Sigmoid colon (tissue), 7 donors: ENCODE data around the gene CCNE1. TPM values are rescaled to one million over a fixed set of nuclear protein-coding genes. Genes with fewer than 3 reads are reported as not detected.

Experiments
- DNase-seq: peaks from one replicate; pipeline ENCODE4 v3.0.0-alpha.2; 2019
- H3K27ac ChIP-seq, 4 donors: fragments of 200-600 bp; sonication (generic); one replicate each; pipeline ENCODE4 v1.5.1; 2016 to 2019; ENCODE audit warnings: mild to moderate bottlenecking in 1 of 4
- H3K27me3 ChIP-seq, 3 donors: fragments of 200-600 bp; sonication (generic); one replicate each; pipeline ENCODE4 v1.5.1; 2019; ENCODE audit warnings: mild to moderate bottlenecking in 1 of 3
- H3K36me3 ChIP-seq, 4 donors: fragments of 200-600 bp; sonication (generic); one replicate each; pipeline ENCODE4 v1.5.1; 2016 to 2019
- H3K4me1 ChIP-seq, 4 donors: fragments of 200-600 bp; sonication (generic); one replicate each; pipeline ENCODE4 v1.5.1; 2017 to 2019
- H3K4me3 ChIP-seq, 4 donors: fragments of 200-600 bp; sonication (generic); one replicate each; pipeline ENCODE4 v1.5.1; 2017 to 2019; ENCODE audit warnings: mild to moderate bottlenecking in 2 of 4, moderate library complexity in 1 of 4
- H3K9me3 ChIP-seq, 4 donors: fragments of 200-600 bp in 3 of 4; sonication (generic) in 3 of 4; one replicate each; pipeline versions ENCODE4 v1.5.1 to v1.6.1; 2013 to 2019
- EP300 ChIP-seq, 4 donors: sonication (generic); formaldehyde crosslinking; IDR thresholded peaks; one replicate each; pipeline ENCODE4 v1.6.1; 2017; ENCODE audit warnings: antibody characterized with exemption in 4 of 4
- POLR2A ChIP-seq, 2 donors: fragments of 450-650 bp; IDR thresholded peaks; one replicate each; pipeline ENCODE4 v1.6.1; 2016; ENCODE audit warnings: antibody characterized with exemption in 2 of 2, mild to moderate bottlenecking in 2 of 2, moderate library complexity in 2 of 2
- POLR2AphosphoS5 ChIP-seq, 4 donors: sonication (generic); formaldehyde crosslinking; IDR thresholded peaks; one replicate each; pipeline ENCODE4 v1.6.1; 2017; ENCODE audit warnings: antibody characterized with exemption in 4 of 4
- WGBS, 2 donors: extraction: QIAGEN DNeasy Blood & Tissue Kit; methylation state at CpG; one replicate each; pipeline ENCODE4 v1.1.7; 2013; 5-methylcytosine and 5-hydroxymethylcytosine counted together
- intact Hi-C: fragments of 100-400 bp; cut with DNase I; formaldehyde crosslinking; loops from one replicate; pipeline ENCODE4 v1.15.1; 2023
- polyA plus RNA-seq, 3 donors: library from polyadenylated mRNA; stranded (reverse); fragments of 200-250 nt; gene quantifications; one replicate each; pipeline ENCODE4 v1.2.3, GENCODE V29; 2013
- total RNA-seq, 4 donors: library from RNA; depleted of rRNA; stranded (reverse); fragments of >200 nt; gene quantifications; one replicate each; pipeline ENCODE4 v1.1.0, GENCODE V29; 2016
- TF ChIP-seq, protein P1 (sequence below), 4 experiments: fragments of 450-650 bp in 3 of 4; fragments of 200-600 bp in 1 of 4; IDR thresholded peaks; one replicate each; pipeline ENCODE4 v1.5.1; 2016 to 2019; ENCODE audit warnings: antibody characterized with exemption in 4 of 4, mild to moderate bottlenecking in 3 of 4, moderate library complexity in 2 of 4
- donor health status: healthy with polysubstance abuse.
- donor health status: Bipolar disorder and iron deficiency.
- donor health status: healthy.

CCNE1 gene
- total and polyA plus RNA-seq, 7 donors: 2.3 to 13.8 (median 4.4) TPM

GRCh38 chr19:29767039-29767735 lies 44.6 kb upstream of the CCNE1 start:
- Histone ChIP-seq H3K27me3 (no peaks in the 10 kb centered on the region), H3K4me3 (no peak overlapping the region), H3K4me1 (no peaks in the 10 kb centered on the region), H3K27ac (no peak overlapping the region), H3K36me3 (no peaks in the 10 kb centered on the region), H3K9me3 (no peaks in the 10 kb centered on the region)
- WGBS, 2 donors: 82 to 85% methylated on average over 8 of the region's 8 CpGs
- DNase-seq: no peak
- intact Hi-C loops: no loop called here
- TF ChIP-seq, protein P1, sequence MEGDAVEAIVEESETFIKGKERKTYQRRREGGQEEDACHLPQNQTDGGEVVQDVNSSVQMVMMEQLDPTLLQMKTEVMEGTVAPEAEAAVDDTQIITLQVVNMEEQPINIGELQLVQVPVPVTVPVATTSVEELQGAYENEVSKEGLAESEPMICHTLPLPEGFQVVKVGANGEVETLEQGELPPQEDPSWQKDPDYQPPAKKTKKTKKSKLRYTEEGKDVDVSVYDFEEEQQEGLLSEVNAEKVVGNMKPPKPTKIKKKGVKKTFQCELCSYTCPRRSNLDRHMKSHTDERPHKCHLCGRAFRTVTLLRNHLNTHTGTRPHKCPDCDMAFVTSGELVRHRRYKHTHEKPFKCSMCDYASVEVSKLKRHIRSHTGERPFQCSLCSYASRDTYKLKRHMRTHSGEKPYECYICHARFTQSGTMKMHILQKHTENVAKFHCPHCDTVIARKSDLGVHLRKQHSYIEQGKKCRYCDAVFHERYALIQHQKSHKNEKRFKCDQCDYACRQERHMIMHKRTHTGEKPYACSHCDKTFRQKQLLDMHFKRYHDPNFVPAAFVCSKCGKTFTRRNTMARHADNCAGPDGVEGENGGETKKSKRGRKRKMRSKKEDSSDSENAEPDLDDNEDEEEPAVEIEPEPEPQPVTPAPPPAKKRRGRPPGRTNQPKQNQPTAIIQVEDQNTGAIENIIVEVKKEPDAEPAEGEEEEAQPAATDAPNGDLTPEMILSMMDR (IDR thresholded peaks at IDR 0.05): no peak
- TF ChIP-seq POLR2AphosphoS5 (IDR thresholded peaks at IDR 0.05) (no peak), EP300 (IDR thresholded peaks at IDR 0.05) (no peak), POLR2A (IDR thresholded peaks at IDR 0.05) (no peak)

DNA sequence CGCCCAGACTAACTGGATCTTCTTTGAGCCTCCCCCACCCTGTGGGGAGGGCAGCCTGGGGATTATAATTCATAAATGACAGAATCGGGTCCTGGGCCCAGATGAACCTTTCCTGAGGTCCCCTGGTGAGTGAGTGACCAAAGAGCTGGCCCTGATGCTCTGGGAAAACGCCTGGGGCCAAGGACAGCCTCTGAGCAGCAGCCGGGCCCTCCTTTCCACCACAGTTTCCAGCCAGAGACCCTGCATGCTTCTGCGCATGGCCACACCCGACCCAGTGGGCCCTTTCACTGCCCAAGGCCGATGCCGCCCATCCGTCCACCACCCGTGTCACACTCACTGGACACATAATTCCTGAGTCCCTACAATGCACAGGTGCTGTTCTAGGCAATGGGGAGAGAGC lies 43.6 kb upstream of the CCNE1 start:
- no peaks in the 10 kb centered on the region for H3K36me3 ChIP-seq
- DNase-seq: no peak
- H3K4me1 ChIP-seq: no peaks in the 10 kb centered on the region
- no peak overlapping the region for H3K27ac ChIP-seq
- H3K4me3 ChIP-seq: no peak overlapping the region
- WGBS, 2 donors: 84 to 94% methylated on average over 10 of the region's 10 CpGs
- intact Hi-C loops: no loop called here
- H3K9me3 ChIP-seq: no peaks in the 10 kb centered on the region
- TF ChIP-seq POLR2AphosphoS5 (IDR thresholded peaks at IDR 0.05) (no peak), POLR2A (IDR thresholded peaks at IDR 0.05) (no peak), EP300 (IDR thresholded peaks at IDR 0.05) (no peak)
- TF ChIP-seq, protein P1 (IDR thresholded peaks at IDR 0.05): no peak
- no peaks in the 10 kb centered on the region for H3K27me3 ChIP-seq

DNA sequence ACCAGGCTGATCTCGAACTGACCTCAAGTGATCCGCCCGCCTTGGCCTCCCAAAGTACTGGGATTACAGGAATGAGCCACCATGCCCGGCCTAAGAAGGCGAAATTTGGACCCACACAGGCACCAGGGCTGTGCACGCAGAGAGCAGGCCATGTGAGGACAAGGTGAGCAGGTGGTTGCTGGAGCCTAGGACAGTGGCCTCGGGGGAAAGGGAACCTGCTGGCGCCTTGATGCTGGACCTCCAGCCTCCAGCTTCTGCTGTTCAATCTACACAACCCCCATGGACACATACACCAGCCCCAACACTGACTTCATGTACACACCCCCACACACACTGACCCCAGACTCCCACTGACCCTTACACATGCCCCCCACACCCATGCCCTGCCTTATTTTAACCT lies 41.8 kb upstream of the CCNE1 start:
- intact Hi-C loops: no loop called here
- Histone ChIP-seq H3K27ac (no peak overlapping the region), H3K36me3 (no peaks in the 10 kb centered on the region), H3K9me3 (no peaks in the 10 kb centered on the region), H3K4me3 (no peak overlapping the region), H3K27me3 (no peaks in the 10 kb centered on the region), H3K4me1 (no peaks in the 10 kb centered on the region)
- DNase-seq: no peak
- 90 to 93% methylated on average over 8 of the region's 8 CpGs for WGBS, 2 donors
- TF ChIP-seq EP300 (IDR thresholded peaks at IDR 0.05) (no peak), POLR2A (IDR thresholded peaks at IDR 0.05) (no peak)
- TF ChIP-seq, protein P1 (IDR thresholded peaks at IDR 0.05): no peak

GRCh38 chr19:29770648-29771047 lies 41.1 kb upstream of the CCNE1 start:
- H3K4me3 ChIP-seq: no peak overlapping the region
- no peaks in the 10 kb centered on the region for H3K36me3 ChIP-seq
- WGBS, 2 donors: 79 to 80% methylated on average over 7 of the region's 7 CpGs
- H3K27me3 ChIP-seq: no peaks in the 10 kb centered on the region
- intact Hi-C loops: no loop called here
- no peak for TF ChIP-seq EP300 (IDR thresholded peaks at IDR 0.05)
- TF ChIP-seq POLR2A (IDR thresholded peaks at IDR 0.05): no peak
- no peaks in the 10 kb centered on the region for H3K9me3 ChIP-seq
- no peak overlapping the region for H3K27ac ChIP-seq
- no peak for DNase-seq
- no peaks in the 10 kb centered on the region for H3K4me1 ChIP-seq

DNA sequence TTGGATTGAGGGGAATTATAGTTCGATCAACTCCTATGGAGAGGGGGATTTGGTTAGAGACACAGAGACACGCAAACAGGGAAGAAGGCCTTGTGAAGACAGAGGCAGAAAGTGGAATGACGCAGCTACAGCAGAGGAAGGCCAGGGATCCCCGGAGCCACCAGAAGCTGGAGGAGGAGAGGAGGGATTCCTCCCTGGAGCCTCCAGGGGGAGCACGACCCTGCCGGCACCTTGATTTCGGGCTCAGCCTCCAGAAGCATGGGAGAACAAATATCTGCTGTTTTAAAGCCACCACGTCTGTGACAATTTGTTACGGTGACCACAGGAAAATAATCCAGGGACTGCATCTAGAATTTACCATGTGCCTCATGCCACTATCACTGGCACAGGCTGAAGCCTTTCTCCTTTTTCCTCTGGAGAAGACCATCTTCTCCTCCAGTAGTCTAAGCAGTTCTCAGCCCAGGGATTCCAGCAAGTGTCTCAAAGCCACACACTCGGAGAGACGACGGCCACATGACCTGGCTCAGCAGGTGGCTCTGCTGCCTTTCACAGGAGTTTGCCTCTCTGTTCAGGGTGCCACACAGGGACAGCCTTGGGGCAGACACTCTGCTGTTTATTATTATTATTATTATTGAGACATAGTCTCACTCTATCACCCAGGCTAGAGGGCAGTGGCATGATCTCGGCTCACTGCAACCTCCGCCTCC lies 39.9 kb upstream of the CCNE1 start:
- Histone ChIP-seq H3K4me1 (no peaks in the 10 kb centered on the region), H3K36me3 (no peaks in the 10 kb centered on the region), H3K27ac (no peak overlapping the region), H3K4me3 (no peak overlapping the region), H3K27me3 (no peaks in the 10 kb centered on the region), H3K9me3 (no peaks in the 10 kb centered on the region)
- intact Hi-C loops: no loop called here
- 22 to 37% methylated on average over 14 of the region's 14 CpGs for WGBS, 2 donors
- no peak for DNase-seq
- TF ChIP-seq, protein P1 (IDR thresholded peaks at IDR 0.05): peak; percentile 26 to 73 (median 56)
- TF ChIP-seq EP300 (IDR thresholded peaks at IDR 0.05) (no peak), POLR2A (IDR thresholded peaks at IDR 0.05) (no peak)
